Uterus (tissue), 2 donors: ENCODE data around the gene SMIM20.

ENCODE experiments used
- CTCF ChIP-seq, 4 experiments: fragments of 200-600 bp in 2 of 4; fragments of 450-650 bp in 2 of 4; sonication (generic) in 2 of 4; IDR thresholded peaks; one replicate each; pipeline ENCODE4 v1.5.1; 2016 to 2019; ENCODE audit warnings: antibody characterized with exemption in 4 of 4, mild to moderate bottlenecking in 2 of 4, moderate library complexity in 1 of 4
- POLR2A ChIP-seq, 2 donors: fragments of 450-650 bp; IDR thresholded peaks; one replicate each; pipeline ENCODE4 v1.6.1; 2016; ENCODE audit warnings: antibody characterized with exemption in 2 of 2, mild to moderate bottlenecking in 1 of 2, moderate library complexity in 1 of 2

GRCh38 chr4:25873632-25874129 lies 40.3 kb upstream of the SMIM20 start:
- TF ChIP-seq CTCF (IDR thresholded peaks at IDR 0.05) (no peak), POLR2A (IDR thresholded peaks at IDR 0.05) (no peak)
